HL-60/S4 (cell line): Measurements from ENCODE around the gene HLX.

Source experiments
- in situ Hi-C: fragments of 300-500 bp; cut with MboI; formaldehyde crosslinking; loops from 2 replicates; pipeline ENCODE4 v1.14.3; 2022; ENCODE audit warnings: low sequenced_read_pairs

Gene HLX

DNA sequence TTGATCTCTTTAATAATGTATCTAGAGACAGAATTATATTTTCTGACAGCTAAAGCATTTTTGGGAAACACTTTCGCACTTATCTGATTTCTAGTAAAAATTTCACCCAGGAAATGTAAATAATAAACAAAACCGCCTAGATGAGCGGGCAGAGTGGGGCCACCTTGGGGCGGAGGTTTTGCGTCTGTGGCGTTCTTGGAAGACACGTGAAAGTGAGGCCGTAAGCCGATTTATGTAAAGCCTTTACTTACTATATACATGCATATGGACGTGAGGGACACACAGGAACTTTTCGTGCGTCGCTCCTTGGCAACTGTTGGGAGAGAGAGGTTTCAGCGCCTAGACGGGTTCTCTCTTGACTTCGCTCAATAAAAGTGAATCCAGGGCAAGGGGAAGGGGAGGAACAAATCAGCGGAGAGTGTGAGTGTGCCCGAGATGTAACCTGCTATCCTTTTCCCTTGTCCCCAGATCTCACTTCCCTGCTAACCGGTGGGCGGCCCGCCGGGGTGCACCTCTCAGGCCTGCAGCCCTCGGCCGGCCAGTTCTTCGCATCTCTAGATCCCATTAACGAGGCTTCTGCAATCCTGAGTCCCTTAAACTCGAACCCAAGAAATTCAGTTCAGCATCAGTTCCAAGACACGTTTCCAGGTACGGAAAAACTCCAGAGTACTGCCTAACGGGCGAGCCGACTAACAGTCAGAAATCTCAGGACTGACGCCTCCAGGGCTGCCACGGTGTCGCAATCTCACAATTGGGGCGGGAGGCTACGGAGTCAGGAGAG lies 1.7 kb downstream of the HLX start:
- in situ Hi-C loops: no loop called here

DNA sequence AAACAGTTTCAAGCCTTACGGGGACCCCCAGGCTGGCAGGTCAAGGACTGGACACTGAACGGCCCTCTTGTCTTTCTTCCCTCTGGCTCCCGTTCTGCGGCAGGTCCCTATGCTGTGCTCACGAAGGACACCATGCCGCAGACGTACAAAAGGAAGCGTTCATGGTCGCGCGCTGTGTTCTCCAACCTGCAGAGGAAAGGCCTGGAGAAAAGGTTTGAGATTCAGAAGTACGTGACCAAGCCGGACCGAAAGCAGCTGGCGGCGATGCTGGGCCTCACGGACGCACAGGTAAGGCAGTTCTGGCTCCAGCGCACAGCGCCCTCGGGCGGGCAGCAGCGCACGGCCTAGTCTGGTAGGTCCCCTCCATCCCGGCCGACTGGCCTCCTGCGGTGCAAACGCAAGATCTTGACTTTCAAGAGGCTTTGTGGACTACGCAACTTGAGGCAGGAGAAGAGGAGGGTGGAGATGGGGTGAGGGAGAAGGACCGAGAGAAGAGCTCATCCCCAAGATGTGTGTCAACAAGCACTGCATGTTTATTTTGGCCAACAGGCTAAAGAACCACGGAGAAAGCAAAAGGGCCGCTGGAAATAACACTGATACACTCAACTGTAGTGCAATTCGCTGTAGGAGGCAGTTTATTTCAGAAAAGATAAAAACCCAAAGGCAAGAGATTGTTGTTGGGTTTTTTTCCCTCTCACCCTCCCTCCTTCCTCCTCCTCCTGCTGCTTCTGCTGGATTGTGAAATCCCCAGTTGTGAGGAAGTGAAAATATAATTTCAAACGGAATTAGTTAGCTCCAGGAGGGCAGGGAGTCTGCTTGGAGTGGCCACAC lies 3.0 kb downstream of the HLX start:
- in situ Hi-C loops: no loop called here

DNA sequence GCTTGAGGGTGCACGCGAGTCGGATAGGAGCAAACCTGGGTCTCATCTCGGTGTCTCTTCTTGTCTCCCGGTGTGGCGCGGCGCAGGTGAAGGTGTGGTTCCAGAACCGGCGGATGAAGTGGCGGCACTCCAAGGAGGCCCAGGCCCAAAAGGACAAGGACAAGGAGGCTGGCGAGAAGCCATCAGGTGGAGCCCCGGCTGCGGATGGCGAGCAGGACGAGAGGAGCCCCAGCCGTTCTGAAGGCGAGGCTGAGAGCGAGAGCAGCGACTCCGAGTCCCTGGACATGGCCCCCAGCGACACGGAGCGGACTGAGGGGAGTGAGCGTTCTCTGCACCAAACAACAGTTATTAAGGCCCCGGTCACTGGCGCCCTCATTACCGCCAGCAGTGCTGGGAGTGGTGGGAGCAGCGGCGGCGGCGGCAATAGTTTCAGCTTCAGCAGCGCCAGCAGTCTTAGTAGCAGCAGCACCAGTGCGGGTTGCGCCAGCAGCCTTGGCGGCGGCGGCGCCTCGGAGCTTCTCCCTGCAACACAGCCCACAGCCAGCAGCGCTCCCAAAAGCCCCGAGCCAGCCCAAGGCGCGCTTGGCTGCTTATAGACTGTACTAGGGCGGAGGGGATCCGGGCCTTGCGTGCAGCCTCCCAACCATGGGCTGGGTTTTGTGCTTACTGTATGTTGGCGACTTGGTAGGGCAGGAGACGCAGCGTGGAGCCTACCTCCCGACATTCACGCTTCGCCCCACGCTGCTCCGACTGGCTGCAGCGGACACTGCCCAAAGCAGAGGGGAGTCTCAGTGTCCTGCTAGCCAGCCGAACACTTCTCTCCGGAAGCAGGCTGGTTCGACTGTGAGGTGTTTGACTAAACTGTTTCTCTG lies 5.1 kb downstream of the HLX start:
- in situ Hi-C loops: no loop called here

DNA sequence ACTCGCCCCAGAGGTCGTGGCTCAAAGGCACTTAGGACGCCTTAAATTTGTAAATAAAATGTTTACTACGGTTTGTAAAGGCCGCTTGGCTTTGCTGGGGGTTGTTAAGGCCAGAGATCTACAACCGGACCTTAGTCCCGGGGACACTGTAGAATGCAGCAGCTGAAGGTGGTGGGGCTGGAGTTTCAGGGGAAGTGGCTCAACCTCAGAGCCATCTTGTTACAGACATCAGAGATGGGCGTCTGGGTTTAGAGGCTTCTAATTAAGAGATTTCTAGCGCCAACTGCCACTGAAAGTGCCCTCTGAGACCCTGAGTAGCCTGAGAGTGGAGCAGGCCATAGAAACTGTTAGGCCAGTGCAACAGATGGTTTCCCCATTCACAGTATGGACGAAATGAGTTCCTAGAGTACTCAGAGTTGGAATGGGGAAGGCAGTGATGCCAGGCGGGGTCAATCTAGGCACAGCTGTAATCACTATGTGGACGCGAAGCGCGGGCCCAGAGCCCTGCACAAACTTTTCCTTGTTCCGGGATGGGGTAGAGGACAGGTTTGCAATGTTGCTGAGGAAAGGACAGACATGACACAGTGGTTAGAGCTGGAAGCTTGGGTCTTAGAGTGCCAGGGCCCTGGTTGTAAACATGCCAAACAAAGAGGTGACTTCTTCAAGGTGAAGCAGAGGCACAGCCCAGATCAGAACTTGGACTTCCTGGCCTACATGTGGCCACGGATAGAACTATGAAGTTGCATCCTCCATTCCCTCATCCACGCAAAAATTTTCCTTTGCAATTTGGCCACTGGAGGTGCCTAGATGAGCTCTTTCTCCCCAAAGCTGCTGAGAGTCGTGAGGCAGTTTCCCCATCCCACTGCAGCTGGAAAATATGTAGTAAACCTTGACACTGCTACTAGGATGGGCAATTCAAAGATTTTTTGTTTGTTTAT lies 6.0 kb downstream of the HLX start:
- in situ Hi-C loops: no loop called here

DNA sequence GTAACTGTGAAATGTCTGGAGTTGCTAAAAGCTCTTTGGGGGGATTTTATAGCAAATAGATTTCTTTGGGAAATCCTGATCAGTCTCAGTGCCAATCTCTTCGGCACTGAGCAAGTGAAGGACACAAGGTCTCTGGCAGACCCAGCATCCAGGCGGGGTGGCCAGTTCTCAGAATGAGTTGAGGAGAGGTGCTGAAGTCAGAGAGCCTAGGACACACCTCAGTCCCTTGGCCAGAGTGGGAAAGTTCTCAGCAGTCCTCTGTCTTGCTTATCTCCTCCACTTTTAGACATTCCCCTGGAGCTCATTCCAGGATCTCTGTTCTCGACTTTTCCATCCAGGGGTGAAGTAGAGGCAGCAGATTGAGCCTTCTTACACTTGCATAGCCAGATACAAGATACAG lies 6.7 kb downstream of the HLX start:
- in situ Hi-C loops: no loop called here

DNA sequence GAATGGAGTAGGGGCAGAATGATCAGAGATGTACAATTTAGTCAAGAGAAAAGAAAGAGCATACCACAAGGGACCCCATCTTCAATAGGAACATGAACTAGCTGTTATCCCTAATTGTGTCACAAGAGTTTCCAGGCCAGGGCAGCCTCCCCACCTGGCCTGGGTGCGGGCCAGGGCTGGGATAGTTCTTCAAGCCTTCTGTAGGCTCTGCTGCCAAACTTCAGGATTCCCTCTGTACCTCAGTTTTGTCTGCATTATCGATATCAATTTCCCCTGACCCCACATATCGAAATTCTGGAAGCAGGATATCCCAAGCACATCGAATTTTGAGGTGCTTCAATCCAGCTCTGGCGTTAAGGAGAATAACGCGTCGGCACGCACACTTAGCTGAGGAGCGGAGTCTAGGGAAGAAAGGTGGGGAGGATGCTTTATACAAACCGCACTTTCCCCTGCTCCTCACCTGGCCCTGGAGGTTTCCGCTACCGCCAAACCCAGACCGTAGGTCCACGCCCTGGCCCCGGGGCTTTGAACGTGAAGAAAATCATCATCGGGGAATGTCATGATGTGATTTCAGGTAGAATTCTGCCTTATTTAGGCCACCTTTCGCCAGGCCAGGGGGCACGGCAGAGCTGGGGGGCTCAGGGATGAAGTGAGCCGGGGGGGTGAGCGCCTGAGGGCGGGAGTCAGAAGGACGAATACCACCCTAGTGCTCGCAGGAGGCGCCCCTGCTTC lies 7.4 kb downstream of the HLX start:
- in situ Hi-C loops: no loop called here

DNA sequence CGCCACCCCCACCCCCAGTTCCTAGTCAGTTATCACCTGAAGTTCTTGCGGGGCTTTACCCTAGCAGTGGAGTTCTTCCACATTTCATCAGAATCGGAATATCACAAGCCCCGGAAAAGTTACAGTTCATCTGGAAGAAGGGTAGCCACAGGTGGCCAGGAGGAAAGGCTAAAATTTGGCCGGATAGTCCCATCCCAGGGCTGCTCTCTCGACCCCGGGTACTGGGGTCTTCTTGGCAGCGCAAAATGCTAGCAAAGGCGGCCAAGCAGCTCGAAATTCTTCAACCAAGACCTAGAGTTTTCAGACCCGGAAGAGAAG lies 7.9 kb downstream of the HLX start:
- in situ Hi-C loops: no loop called here

DNA sequence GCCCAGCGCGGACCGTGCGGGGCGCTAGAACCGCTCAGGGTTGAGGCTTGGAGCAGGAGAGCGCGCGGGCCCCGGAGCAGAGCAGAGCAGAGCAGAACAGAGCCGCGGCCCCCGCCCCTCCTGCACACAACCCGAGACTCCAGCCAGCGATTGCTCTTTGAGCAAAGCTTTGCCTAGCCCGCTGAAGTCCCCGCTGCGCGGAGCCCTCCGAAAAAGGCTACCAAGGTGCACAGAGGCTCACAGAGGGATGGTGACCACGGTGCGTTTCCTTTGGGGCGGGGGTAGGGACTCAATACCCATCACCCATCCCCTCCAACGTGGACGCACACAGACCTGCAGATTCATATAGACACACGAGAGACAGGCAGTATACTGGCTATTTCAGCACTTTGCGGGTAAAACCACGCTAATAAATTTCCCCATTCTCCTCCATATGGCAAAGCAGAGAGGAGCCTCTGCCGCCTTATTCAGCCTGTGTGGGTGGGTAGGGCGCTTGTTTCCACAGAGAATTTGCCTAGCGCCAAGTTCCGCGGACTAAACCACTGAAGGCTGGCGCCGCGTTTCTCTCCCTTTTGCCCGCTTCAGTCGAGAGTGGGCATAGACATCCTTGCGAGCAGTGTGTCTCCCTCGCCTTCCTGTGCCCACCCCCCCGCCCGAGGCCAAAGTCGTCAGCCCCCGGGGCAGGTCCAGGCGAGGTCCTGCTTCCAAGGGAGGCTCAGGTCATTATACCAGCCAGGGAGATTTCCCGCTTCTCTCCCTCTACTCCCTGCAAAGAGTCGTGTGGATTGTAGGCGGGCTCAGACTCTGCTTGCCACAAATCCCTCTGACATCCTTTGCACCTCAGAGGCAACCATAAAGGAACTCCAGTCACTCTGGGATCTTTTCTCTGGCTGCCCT lies 8.5 kb downstream of the HLX start:
- in situ Hi-C loops: no loop called here

DNA sequence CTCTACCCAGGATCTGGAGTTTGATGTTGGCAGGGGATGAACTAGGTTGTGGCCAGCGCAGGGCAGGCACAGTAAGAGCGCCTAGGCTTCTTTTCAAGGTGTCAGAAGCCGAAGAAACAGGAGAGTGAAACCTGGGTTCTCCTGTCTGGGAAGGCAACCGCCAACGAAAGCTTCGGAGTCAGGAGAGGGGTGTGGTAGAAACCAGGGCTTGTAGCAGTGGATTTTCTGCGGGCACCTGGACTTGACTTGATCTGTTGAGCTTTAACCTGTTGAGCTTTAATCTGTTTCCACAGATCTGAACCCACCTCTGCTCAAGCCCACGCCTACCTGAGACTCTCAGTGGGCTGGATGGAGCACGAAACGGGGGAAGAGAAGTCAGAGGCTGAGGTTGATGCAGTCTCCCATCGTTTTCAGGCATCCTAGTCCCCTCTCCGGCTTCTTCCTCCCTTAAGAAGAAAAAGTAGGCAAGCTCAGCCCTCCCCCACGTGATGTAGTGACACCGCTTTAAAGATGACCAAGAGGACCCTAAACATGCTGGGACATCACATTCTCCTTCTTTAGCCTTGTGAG lies 9.3 kb downstream of the HLX start:
- in situ Hi-C loops: no loop called here

DNA sequence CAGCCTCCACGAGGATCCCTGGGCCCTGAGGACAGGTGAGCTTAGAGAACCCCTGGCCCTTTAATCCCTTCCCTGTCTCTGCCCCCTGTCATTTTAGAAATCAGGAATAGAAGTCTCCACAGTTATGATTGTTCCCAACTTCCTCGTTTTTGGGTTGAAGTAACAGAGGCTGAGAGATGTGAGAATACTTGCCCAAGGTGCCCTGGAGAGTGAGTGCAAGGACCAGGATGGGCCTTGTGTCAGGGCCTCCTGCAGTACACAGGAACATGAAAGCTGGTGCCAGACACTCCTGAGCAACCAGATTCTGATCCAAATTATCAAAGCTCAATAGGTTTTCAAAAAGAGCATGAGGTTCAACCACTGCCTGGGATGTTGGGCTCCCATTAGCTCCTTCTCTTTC lies 10.1 kb downstream of the HLX start:
- in situ Hi-C loops: no loop called here

DNA sequence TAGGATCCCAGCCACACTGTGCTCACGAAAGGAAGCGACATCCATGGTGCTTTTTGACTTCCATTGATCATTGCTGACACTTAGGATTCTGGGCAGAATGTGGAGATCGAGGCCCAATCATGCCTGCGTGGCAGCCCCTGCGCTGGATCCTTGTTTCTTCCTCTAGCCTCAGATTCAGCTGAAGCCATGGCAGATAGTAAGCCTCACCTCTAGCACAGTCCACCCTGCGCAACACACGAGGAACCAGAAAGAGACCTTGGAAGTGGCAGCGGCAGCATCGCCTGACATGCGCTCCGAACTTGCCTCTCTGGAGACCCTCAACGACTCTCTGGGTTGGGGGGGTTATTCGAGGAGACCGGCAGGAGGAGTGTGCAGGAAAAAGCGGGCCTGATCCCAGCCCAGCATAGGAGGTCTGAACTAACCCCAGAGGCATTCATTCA lies 10.6 kb downstream of the HLX start:
- in situ Hi-C loops: no loop called here

DNA sequence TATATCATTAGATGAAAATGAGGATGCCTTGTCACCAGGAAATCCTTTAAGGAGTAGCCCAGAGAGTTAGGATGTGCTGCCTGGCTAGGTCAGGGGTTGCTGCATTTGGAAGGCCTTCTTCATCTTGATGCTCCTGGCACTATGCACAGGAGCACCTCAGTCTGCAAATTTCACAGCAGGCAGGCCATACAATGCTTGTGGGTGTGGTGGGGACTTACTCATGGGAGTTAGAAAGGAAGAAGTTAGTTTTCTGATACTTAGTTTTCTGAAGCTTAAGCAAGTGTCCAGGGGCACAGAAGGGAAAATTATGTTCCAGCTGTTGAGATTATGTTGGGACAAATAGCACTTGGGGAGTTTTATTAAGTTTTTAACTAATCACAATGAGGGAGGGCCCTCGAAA lies 11.4 kb downstream of the HLX start:
- in situ Hi-C loops: no loop called here

DNA sequence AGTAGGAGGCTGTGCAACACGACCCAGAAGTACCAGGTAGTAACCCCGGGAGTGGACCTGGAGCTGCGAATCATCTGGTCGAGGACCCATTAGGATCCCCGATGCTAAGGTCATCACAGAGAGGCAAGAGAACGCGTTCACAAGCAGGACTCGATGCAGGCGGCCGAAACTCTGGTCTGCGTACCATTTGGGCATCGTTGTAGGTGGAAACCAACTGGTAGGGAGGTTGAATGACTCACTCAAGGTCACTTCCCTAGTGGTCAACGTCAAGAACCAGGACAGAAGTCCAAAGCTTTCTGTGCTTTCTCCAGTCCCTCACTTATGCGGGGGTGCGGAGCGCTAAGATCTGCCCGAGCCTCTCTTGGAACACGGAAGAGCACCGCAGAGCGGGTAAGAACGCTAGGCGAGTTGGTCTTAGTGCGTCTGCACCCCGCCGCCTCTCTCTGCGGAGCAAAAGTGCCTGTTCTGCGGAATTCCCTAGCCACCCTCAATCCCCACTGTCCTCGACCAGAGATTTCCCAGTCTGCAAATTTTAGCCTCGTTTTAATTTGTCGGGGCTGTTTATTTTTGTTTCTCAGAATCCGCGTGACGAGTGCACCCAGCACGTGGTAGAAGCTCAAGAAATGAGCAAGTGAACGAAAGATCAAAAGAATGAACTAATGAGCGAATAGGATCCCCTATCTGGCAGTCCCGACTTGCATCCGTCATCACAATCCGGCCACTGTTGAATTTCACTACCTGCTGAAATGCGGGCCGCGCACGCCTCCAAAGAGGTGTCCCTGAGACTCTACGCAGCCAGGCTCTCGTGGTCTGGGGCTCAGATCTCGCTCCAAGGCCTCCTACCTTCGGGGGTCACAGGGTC lies 12.2 kb downstream of the HLX start:
- in situ Hi-C loops: no loop called here

DNA sequence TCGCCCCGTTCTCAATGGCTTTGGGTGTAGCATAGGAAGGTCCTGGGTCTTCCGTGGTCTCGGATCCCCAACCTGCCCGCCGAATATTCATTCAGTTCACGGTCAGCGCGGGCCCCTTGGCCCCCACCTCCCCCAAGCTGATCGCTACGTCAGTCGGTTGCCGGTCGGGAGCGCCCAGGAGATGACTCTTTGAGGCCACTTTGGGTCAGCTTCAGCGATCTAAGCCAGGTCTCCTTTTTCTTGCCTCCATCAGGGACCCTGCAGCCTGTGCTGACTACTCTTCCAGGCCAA lies 12.8 kb downstream of the HLX start:
- in situ Hi-C loops: no loop called here

DNA sequence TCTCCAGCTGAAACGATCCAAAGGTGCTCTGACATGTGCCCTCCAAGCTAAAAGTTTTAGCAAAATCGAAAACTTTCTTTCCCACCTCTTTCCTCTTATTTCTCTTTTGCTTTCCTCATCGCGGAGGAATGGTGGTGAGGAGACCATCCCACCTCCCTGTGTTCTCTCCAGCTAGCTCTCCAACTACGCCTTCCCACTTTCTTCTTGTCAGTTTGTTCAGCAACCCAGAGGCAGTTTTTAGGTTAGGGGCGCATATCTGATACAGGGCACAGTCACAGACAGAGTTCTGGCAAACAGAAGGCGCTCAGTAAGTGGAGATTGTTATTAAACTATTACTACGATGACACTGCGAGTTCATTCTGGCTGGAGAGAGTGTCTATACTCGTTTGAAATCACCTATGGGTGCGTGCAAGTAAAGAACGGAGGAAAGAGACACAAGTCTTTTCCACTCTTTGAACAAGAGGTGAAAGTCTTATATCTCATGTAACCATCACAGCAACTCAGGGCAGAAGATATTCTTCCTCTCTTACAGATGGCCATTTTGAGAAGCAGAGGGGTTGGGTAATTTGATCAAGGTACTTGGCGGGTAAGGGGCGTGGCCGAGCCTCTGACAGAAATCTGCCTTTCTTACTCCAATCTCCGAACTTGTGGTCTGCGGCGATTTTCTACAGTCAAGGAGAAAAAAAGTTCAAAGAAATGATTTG lies 13.9 kb downstream of the HLX start:
- in situ Hi-C loops: no loop called here

DNA sequence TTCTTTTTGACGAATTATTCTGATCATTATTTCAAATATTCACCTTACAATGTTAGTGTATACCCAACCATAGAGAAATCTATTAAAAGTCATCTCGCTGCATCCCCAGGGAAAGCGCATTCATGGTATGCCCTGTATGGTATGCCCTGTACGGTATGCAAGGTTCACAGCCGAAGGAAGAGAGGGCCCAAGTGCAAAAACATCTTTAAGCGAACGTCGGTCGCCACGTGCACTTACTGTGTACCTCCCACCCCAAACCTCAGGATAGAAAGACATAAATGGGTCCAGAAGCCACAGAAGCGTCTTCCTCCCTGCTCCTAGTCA lies 14.4 kb downstream of the HLX start:
- in situ Hi-C loops: no loop called here
